CD1c-positive myeloid dendritic cell (primary cell): ENCODE results near the gene IPP.
"Not testable (repeated sequence)": the region's sequence is repeated elsewhere in the genome, so short reads cannot be mapped to it uniquely, and the experiment has no call there.

Experiments
- DNase-seq: peaks from one replicate; pipeline ENCODE4 v3.0.0-alpha.2; 2016; ENCODE audit errors: extremely low spot score

IPP gene

DNA sequence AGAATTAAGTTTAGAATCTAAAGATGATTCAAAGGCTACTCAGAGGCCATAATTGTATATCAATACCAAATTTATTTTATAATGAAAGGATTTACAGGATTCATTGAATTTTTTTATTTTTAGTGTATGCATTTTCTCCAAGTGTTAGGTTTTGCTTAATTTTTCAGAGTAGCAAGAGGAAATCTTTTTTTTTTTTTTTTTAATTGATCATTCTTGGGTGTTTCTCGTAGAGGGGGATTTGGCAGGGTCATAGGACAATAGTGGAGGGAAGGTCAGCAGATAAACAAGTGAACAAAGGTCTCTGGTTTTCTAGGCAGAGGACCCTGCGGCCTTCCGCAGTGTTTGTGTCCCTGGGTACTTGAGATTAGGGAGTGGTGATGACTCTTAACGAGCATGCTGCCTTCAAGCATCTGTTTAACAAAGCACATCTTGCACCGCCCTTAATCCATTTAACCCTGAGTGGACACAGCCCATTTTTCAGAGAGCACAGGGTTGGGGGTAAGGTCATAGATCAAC is 10.8 kb downstream of the IPP start:
- not testable (repeated sequence) for DNase-seq

DNA sequence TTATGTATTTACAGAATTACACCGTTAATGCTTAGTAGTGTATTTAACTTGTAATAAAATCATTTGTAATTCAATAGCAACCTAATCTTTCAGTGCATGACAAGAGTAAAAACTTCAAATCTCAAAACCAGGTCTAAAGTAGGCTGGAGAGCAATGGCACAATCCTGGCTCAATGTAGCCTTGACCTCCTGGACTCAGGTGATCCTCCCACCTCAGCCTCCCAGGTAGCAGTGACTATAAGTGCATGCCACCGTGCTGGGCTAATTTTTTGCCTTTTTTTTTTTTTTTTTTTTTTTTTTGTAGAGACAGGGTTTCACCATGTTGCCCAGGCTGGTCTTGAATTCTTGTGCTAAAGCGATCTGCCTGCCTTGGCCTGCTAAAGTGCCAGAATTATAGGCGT is 11.3 kb downstream of the IPP start:
- no peak for DNase-seq

DNA sequence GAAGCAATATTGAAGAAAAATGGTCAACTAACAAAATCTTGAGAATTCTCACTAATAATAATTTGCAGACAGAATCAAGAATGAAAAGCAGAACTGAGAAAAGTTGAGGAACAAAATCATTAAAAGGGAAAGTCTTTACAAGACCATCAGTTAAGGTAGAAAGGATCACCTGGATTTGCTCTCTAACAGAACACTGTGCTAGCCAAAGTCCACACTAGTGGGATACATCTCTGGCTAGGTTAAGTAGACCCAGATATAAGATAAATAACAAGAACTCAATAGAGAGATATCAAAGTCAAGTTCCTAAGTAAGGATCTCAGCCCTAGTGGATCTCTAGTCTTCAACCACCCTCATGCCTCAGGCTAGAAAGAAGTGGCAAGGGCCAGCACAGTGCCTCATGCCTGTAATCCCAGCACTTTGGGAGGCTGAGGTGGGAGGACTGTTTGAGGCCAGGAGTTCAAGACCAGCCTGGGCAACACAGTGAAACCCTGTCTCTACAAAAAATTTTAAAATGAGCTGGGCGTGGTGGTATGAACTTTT is 19.6 kb downstream of the IPP start:
- DNase-seq = no peak

DNA sequence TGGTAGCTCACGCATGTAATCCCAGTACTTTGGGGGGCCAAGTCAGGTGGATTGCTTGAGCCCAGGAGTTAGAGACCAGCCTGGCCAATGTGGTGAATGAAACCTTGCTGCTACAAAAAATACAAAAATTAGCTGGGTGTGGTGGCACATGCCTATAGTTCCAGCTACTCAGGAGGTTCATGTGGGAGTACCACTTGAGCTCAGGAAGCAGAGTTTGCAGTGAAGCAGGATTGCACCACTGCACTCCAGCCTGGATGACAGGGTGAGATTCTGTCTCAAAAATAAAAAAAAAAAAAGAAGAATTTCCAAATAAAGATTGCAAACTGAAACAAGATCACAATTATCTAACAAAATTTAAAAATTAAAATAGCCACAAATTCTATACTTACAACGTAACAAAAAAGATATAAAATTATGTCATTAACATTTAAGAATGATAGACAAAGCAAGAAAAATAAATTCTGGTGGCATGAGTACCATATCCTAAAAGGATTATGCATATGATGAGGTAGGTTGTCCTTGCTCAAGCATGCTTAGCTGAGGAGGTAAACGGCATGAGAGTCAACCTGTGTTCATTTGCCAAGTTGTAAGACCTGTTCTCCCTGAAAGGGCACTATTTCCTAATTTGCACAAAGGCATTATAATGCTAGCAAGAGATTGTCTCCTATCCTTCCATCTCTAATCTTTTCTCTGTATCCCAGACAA is 20.2 kb downstream of the IPP start:
- DNase-seq = peak; percentile 14

DNA sequence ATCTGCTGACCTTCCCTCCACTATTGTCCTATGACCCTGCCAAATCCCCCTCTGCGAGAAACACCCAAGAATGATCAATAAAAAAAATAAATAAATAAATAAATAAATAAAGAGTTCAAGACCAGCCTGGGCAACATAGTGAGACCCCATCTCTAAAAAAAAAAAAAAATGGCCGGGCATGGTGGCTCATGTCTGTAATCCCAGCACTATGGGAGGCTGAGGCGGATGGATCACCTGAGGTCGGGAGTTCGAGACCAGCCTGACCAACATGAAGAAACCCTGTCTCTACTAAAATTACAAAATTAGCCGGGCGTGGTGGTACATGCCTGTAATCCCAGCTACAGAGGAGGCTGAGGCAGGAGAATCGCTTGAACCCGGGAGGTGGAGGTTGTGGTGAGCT is 24.4 kb downstream of the IPP start:
- not testable (repeated sequence) for DNase-seq

DNA sequence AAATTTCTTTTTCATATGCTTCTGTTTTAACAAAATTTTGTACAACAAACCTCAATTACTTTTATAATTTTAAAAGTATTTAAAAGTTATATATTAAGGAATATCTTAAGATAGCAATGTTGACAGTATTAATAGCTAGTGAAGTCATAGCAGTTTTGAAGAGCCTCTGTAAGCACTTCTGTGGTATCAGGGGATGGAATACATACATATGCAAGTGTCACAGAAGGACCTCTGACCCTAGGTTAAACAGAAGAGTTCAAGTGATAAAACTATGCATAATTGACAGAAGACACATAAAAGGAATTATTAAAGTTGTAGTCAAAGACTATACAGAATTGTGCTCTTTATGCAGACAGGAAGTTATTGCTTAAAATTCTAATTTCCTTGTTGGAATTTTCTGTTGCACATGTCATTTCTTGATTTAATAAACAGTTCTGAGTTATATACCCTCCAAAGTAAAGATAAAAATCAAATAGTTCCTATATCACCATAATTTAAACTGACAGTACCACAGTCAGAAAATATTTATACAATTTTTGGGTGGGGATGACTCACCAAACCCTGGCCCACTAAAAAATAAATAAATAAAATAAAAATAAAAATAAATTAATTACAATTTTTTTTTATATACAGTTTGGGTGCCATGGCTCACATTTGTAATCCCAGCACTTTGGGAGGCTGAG is 27.1 kb downstream of the IPP start:
- DNase-seq = no peak

DNA sequence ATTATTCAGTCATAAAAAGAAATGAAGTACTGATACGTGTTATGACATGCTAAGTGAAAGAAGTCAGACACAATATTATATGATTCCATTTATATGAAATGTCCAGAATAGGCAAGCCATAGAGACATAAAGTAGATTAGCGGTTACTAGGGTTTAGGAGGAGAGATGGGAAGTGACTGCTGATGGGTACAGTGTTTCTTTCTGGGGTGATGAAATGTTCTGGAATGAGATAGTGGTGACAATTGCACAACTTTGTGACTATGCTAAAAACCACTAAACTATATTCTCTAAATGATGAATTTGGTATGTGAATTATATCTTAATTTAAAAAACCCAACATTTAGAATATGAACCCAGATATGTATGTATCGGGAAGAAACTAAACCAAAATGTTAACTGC is 27.6 kb downstream of the IPP start:
- DNase-seq = peak; percentile 18

DNA sequence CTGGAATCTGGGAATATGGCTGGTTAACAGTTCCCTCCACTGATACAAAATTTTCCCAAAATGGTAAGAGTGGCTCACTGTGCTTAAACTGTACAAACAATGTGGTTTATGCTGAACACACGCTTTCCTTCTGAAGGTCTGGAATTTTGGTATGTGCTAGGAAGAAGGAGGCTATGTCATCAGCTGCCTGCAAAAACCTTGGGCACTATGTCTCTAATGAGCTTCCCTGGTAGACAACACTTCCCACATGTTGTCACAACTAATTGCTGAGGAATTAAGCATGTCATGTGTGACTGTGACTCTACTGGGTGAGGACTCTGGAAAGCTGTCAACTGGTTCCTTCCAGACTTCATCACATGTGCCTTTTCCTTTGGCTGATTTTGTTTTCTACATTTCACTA is 29.2 kb downstream of the IPP start:
- no peak for DNase-seq

DNA sequence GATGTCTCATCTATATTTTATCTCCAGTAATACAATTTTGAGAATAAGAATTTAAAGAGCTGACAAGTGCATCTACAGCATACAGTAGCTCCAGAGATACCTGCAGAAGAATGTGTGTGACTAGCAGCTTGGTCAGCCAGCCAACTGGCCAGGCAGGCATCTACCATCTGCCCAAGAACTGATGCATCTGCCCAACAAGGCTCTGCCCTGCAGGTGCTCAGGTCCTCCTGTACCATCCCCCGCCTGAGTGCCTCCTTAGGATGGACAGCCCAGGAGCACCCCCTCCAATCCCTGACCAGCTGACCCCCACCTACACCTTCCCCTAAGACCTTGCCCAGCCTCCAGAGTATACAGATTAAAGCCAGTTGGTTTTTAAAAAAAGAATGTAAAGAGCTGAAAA is 32.2 kb downstream of the IPP start:
- no peak for DNase-seq

DNA sequence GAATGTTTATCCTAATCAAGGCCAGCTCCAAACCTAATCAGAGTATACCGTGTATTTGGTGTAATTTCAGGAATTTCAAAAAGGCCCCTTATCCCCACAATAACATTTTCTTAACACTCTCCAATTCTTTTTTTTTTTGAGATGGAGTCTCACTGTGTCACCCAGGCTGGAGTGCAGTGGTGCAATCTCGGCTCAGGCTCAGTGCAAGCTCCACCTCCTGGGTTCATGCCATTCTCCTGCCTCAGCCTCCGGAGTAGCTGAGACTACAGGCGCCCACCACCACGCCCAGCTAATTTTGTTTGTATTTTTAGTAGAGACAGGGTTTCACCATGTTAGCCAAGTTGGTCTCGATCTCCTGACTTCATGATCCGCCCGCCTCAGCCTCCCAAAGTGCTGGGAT is 33.1 kb downstream of the IPP start:
- DNase-seq = not testable (repeated sequence)

DNA sequence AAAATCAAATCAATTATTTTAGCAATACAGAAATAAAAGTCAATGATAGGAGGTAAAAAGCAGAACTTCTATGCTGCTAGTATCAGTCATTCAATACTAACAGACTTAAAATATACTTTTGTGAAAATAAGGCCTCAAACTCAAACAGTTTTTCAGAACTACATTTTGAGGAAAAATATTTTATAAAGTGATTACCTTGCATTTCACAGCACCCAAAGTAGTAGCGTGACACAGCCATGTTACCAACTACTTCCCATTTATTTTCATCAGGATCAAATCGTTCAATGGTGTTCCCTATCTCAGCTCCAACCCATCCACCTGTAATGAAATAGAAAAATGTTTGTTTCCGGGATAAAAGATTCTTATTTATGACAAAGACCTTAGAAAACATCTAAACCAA is 33.8 kb downstream of the IPP start:
- no peak for DNase-seq

DNA sequence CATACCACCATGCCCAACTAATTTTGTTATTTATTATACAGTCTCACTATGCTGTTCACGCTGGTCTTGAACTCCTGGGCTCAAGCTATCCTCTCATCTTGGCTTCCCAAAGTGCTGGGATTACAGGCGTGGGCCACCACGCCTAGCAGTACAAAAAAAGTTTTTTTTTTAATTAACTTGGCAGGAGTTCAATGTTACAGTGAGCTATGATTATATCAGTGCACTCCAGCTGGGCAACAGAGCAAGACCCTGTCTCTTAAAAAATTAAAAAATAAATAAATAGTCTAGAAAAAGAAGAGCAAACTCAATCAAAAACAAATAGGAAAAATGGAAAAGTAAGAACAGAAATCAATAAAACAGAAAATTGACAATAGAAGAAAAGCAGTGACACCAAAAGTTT is 36.7 kb downstream of the IPP start:
- DNase-seq = no peak

DNA sequence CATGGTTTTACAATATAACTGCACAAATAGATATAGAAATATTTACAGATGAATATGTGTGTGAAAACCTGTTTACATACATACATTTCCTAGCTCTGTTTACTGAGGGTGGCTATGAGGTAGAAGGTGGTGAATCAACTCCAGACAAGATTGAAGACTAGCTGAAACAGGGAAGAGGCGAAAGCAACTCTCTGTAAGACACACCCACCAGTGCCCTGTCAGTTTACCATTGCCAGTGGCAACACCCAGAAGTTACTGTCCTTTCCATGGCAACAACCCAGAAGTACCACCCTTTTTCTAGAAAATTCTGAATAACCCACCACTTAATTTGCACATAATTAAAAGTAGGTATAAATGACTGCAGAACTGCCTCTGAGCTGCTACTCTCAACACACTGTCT is 45.8 kb downstream of the IPP start:
- no peak for DNase-seq

DNA sequence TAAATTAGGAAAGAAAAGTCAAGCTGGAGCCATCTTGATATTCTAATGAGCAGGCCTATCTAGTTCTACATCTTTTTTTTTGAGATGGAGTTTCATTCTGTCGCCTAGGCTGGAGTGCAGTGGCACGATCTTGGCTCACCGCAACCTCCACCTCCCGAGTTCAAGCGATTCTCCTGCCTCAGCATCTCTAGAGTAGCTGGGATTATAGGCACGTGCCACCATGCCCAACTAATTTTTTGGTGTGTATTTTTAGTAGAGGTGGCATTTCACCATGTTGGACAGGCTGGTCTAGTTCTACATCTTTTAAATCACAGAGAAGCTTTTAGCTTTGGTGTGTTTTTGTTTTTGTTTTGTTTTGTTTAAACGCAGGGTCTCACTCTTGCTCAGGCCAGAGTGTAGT is 55.6 kb downstream of the IPP start:
- DNase-seq = no peak

DNA sequence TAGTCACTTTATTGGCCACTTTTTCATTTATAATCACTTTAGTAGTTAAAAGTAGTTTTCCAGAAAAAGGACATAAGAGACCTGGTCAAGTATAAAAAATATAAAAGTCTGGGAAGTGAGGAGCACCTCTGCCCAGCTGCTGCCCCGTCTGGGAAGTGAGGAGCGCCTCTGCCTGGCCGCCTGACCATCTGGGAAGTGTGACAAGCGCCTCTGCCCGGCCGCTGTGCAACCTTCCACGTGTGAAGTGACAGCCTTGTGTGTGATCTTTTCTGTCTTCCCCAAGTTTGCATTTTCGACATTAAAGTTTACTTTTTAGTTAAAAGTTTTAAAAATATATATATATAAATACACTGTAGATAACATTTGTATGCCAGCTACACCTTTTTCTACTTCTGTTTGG is 56.6 kb downstream of the IPP start:
- not testable (repeated sequence) for DNase-seq

DNA sequence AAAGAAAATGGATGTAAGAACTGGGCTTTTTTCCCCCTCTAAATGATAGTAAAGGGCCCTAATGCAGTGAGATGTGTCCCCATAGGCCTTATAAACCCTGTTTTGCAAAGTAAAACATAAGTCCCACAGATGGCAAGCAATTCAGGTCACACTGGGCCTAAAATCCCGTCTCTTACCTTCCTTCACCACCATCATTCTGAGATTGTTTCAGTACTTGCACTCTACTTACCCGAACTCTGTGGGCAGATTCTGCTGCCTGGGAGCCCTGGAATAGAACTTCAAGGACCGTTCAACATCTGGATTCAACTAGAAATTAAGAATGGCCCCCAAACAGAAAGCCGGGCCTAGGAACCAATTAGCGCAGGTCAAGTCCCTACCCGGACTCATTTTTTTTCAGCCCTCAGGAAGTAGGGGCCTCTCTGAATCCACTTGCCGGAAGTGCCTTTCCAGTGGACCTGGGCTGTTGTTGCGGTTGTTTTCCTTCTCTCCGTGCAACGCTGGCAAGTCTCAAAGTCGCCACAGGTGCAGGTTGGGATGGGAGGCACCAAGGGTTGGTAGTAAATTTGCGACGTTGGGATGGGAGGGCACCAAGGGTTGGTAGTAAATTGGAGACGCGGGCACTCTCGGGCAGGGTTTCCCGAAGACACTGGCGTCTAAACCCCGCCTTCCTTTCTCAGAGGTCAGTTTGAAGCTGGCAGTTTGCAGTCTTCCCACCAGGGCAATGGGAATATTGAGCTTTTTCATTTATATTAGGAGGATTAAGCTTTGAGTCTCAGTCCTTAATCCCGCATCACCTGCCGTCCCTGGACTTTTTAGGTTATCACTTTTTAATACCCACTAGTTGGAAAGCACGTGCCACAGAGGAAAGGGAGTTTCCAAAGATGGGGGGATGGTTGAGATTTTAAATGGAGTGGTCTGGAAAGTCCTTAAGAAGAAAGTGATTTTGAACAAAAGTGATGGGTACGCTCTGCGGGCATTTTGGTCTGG is 62.4 kb downstream of the IPP start, which contains the start of gene TMEM69:
Gene TMEM69 (plus strand): TSS at position 428 of the 987 bp plus-strand sequence. CDS start 2,888 bp downstream, outside the sequence.
- peak; percentile 92 for DNase-seq

DNA sequence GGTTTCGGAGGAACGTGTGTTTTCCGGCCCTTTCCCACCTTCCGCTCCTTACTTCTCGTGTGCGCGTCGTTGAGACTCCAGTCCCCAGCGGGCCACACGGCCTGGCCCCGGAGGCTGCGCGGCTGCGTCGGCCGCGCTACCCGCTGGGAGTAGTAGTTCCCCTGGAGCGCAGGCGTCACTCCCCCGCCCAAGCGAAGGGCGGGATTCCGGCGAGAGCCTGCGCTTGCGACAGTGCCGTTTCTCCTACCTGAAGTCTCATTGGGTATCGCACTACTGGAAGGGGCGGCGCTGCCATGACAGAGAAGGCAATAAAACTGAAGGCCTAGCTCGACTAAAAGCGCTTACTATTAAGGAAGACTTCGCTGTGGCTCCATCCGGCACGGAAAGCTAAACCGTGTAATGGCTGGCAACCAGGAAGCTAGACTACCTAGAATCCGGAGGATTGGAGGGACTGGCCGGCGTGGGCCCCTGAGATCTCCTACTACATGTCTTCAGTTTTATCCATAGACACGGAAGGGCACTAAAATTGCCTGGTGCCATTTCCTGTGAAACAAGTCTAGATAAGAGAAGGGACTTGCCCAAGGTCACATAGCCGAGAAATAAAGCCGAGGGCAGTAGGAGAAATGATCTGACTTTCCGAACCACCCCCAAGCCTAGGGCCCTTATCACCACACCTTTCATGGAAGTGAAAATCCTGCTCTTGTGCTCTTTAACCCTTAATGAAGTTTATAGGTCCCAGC is 63.3 kb downstream of the IPP start:
- peak; percentile 99 for DNase-seq

DNA sequence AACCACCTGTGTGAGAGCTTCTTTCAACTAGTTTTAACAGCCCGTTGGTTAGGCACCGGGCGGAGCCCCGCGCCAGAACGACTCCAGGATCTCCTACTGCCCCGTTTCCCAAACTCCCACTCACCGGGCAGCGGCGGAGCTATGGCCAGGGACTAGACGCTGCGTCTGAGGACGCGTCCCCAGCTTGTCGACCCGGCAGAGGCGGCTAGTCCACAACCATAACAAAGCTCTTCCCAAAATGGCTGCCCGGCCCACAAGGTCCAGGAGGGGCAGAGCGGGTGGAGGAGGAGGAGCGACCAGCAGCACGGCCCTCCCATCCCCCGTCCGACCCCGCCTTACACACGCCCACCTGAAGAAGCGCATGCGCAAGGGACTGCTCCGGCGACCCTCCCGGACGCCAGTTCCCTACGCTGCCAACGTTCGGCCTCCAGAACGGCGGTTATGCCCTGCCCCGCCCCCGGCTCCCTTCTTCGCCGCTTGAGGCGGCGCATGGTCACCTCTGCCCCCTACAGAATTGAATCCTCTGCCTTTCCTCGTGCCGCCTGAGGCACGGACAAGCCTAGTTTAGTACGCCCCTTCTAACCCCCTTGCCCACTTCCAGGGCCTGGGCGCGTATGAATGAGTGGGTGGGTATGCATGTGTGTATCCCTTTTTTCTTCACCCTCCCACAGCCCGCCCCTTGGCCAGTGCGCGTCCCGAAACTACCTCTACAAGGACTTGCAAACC is 64.0 kb downstream of the IPP start, which contains the start of gene GPBP1L1:
Gene GPBP1L1 (minus strand): TSS at position 246 of the 726 bp plus-strand sequence. CDS start 27,446 bp downstream, outside the sequence.
- peak; percentile 97 for DNase-seq

DNA sequence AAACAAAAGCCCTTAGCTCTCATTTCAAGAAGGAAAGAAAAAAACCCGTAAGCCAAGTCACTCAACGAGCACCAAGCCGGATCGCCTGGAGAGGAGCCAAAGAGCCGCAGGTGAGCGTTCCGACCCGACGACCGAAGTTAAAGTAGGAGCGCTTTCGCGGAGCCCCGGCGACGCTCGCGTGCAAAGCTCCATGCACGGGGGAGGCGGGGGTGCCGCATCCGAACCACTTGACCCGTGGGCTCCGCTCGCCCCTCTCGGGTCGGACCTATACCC is 64.5 kb downstream of the IPP start:
- DNase-seq = peak; percentile 62

DNA sequence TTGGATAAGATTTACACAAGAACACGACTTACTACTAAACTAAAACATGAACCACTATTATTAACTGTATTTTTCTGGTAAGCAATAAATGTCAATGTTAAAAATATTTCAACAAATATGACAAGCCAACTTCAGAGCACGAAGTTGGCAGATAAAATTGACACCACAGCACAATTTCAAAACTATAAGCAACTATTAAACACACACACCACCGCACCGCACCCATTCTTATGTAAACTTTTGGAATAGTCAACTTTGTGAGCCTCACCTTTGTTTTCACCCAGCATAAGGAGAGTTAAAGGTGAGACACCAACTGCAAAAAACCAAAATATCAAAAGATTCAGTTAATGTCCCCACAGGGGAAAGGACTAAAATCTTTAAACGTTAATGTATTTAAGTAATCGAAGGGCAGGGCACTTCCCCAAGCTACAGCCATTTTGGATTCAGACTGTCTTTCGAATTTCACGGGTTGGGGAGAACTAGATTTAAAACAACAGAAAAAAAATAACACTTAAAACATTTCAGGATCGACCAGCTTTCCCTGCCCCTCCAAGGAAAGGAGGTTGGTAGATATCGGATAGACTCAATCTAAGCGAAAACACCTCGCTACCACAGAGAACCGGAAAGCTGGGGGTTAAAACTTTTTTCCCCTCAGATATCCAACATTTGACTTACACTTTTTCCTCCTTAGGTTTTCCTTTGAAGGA is 65.0 kb downstream of the IPP start:
- DNase-seq = peak; percentile 50
